ENCODE data around the gene ILF3. TPM values are rescaled to one million over a fixed set of nuclear protein-coding genes. Genes with fewer than 3 reads are reported as not detected.
"Not testable (repeated sequence)": the region's sequence is repeated elsewhere in the genome, so short reads cannot be mapped to it uniquely, and the experiment has no call there.

ILF3 gene
- total and polyA plus RNA-seq, 7 donors, result 25.7 to 146 (median 86.1) TPM

- peak overlapping the region; percentile 72 to 100 (median 98) for H3K4me3 ChIP-seq
- peaks cover 0 to 67% (median 57%) of the 10 kb centered on the region in 4 donors for H3K4me1 ChIP-seq
- DNase-seq, result no peak
- whole genome bisulfite sequencing, 2 donors, result 2 to 5% methylated on average over 16 of the region's 16 CpGs
- no peaks in the 10 kb centered on the region for H3K9me3 ChIP-seq
- H3K27me3 ChIP-seq, result no peaks in the 10 kb centered on the region
- H3K36me3 ChIP-seq, result peaks cover 0 to 6% (median 0%) of the 10 kb centered on the region in 4 donors
- TF ChIP-seq CTCF (IDR thresholded peaks at IDR 0.05) (no peak), EP300 (IDR thresholded peaks at IDR 0.05) (no peak), POLR2A (IDR thresholded peaks at IDR 0.05) (no peak), POLR2AphosphoS5 (IDR thresholded peaks at IDR 0.05) (no peak)
- H3K27ac ChIP-seq, result peak overlapping the region; percentile 95 to 100 (median 99)
- intact Hi-C loops (cut with DNase I), result loop anchor here (2.0 kb wide), 1 partner anchor 153 kb away; the partner anchor contains the start of gene KEAP1
Measured at GRCh38 chr19:10655457-10656312, 1.5 kb downstream of the ILF3 start.

- Histone ChIP-seq H3K36me3 (peaks cover 0 to 19% (median 0%) of the 10 kb centered on the region in 4 donors), H3K27me3 (no peaks in the 10 kb centered on the region), H3K4me3 (no peak overlapping the region), H3K4me1 (peaks cover 0 to 85% (median 63%) of the 10 kb centered on the region in 4 donors), H3K27ac (no peak overlapping the region), H3K9me3 (no peaks in the 10 kb centered on the region)
- TF ChIP-seq CTCF (IDR thresholded peaks at IDR 0.05) (no peak), POLR2AphosphoS5 (IDR thresholded peaks at IDR 0.05) (no peak), EP300 (IDR thresholded peaks at IDR 0.05) (no peak), POLR2A (IDR thresholded peaks at IDR 0.05) (no peak)
- WGBS, 2 donors, result 83 to 86% methylated on average over 5 of the region's 5 CpGs
- no peak for DNase-seq
- intact Hi-C loops (cut with DNase I), result no loop called here
Measured at GRCh38 chr19:10660346-10660745, 6.2 kb downstream of the ILF3 start.

- H3K27me3 ChIP-seq, result no peaks in the 10 kb centered on the region
- DNase-seq, result no peak
- WGBS, 2 donors, result 54 to 64% methylated on average over 1 of the region's 1 CpG
- intact Hi-C loops (cut with DNase I), result no loop called here
- H3K36me3 ChIP-seq, result peaks cover 0 to 19% (median 0%) of the 10 kb centered on the region in 4 donors
- no peaks in the 10 kb centered on the region for H3K9me3 ChIP-seq
- no peak for TF ChIP-seq POLR2A (IDR thresholded peaks at IDR 0.05)
- TF ChIP-seq EP300 (IDR thresholded peaks at IDR 0.05), result no peak
- TF ChIP-seq POLR2AphosphoS5 (IDR thresholded peaks at IDR 0.05), result no peak
- no peak for TF ChIP-seq CTCF (IDR thresholded peaks at IDR 0.05)
- no peak overlapping the region for H3K27ac ChIP-seq
- peaks cover 0 to 69% (median 52%) of the 10 kb centered on the region in 4 donors for H3K4me1 ChIP-seq
- no peak overlapping the region for H3K4me3 ChIP-seq
Measured at GRCh38 chr19:10661946-10662345, 7.8 kb downstream of the ILF3 start.

GRCh38 chr19:10662384-10663251 is 8.5 kb downstream of the ILF3 start:
- Histone ChIP-seq H3K9me3 (no peaks in the 10 kb centered on the region), H3K27me3 (no peaks in the 10 kb centered on the region), H3K36me3 (peaks cover 0 to 19% (median 0%) of the 10 kb centered on the region in 4 donors), H3K4me1 (peaks cover 0 to 62% (median 45%) of the 10 kb centered on the region in 4 donors), H3K27ac (no peak overlapping the region), H3K4me3 (no peak overlapping the region)
- no peak for DNase-seq
- WGBS, 2 donors, result 55 to 58% methylated on average over 14 of the region's 14 CpGs
- TF ChIP-seq POLR2A (IDR thresholded peaks at IDR 0.05), result no peak
- TF ChIP-seq CTCF (IDR thresholded peaks at IDR 0.05), result no peak
- TF ChIP-seq POLR2AphosphoS5 (IDR thresholded peaks at IDR 0.05), result no peak
- intact Hi-C loops (cut with DNase I), result no loop called here

GRCh38 chr19:10663252-10663563 is 9.1 kb downstream of the ILF3 start:
- H3K4me3 ChIP-seq; intact Hi-C loops (cut with DNase I); H3K27ac ChIP-seq; H3K9me3 ChIP-seq; DNase-seq; H3K27me3 ChIP-seq: not testable (repeated sequence)
- peaks cover 0 to 19% (median 0%) of the 10 kb centered on the region in 4 donors for H3K36me3 ChIP-seq
- 85 to 87% methylated on average over 16 of the region's 16 CpGs for WGBS, 2 donors
- peaks cover 0 to 61% (median 45%) of the 10 kb centered on the region in 4 donors for H3K4me1 ChIP-seq
